Vagina (tissue), 2 donors: ENCODE measurements around the gene CACNA1C. TPM values are rescaled to one million over a fixed set of nuclear protein-coding genes. Genes with fewer than 3 reads are reported as not detected.

Experiments used
- DNase-seq, 2 donors: peaks; one replicate each; pipeline ENCODE4 v3.0.0-alpha.2; 2017; ENCODE audit errors: extremely low spot score in 2 of 2
- H3K27ac ChIP-seq: fragments of 200-600 bp; sonication (generic); one replicate; pipeline ENCODE4 v1.5.1; 2019
- H3K27me3 ChIP-seq: fragments of 200-600 bp; sonication (generic); one replicate; pipeline ENCODE4 v1.5.1; 2019
- H3K36me3 ChIP-seq, 2 donors: fragments of 200-600 bp; sonication (generic); one replicate each; pipeline ENCODE4 v1.5.1; 2017 to 2019
- H3K4me1 ChIP-seq: fragments of 200-600 bp; sonication (generic); one replicate; pipeline ENCODE4 v1.5.1; 2019
- H3K4me3 ChIP-seq, 2 donors: fragments of 200-600 bp; sonication (generic); 1 replicate in 1 of 2; 2 replicates in 1 of 2; pipeline ENCODE4 v1.5.1; 2016 to 2019
- H3K9me3 ChIP-seq: fragments of 200-600 bp; sonication (generic); one replicate; pipeline ENCODE4 v1.5.1; 2019
- CTCF ChIP-seq, 3 experiments: fragments of 450-650 bp in 2 of 3; fragments of 200-600 bp in 1 of 3; sonication (generic) in 1 of 3; IDR thresholded peaks; one replicate each; pipeline ENCODE4 v1.5.1; 2017 to 2019; ENCODE audit warnings: antibody characterized with exemption in 3 of 3, mild to moderate bottlenecking in 2 of 3, moderate library complexity in 2 of 3
- POLR2A ChIP-seq, 2 donors: fragments of 450-650 bp; IDR thresholded peaks; one replicate each; pipeline ENCODE4 v1.6.1; 2017; ENCODE audit warnings: antibody characterized with exemption in 2 of 2, mild to moderate bottlenecking in 2 of 2, moderate library complexity in 2 of 2
- POLR2AphosphoS5 ChIP-seq, 2 donors: sonication (generic); formaldehyde crosslinking; IDR thresholded peaks; one replicate each; pipeline ENCODE4 v1.9.0; 2017; ENCODE audit warnings: antibody characterized with exemption in 2 of 2, mild to moderate bottlenecking in 2 of 2, low read depth in 1 of 2; ENCODE audit not compliant: insufficient read depth in 1 of 2
- intact Hi-C: fragments of 100-400 bp; cut with DNase I; formaldehyde crosslinking; loops from one replicate; pipeline ENCODE4 v1.15.1; 2023
- total RNA-seq: library from RNA; depleted of rRNA; stranded (reverse); fragments of >200 nt; gene quantifications from one replicate; pipeline ENCODE4 v1.2.3, GENCODE V29; 2016

The CACNA1C gene
- total RNA-seq, 1 donor from 2014 or later, result 9.8 TPM

- Histone ChIP-seq H3K27ac (no peak overlapping the region), H3K9me3 (no peaks in the 10 kb centered on the region), H3K36me3 (no peaks in the 10 kb centered on the region), H3K4me1 (peaks cover 18% of the 10 kb centered on the region), H3K4me3 (no peak overlapping the region), H3K27me3 (no peaks in the 10 kb centered on the region)
- no peak for DNase-seq
- TF ChIP-seq POLR2AphosphoS5 (IDR thresholded peaks at IDR 0.05; ENCODE audit: insufficient read depth in 1 of 2, low read depth in 1 of 2) (no peak), POLR2A (IDR thresholded peaks at IDR 0.05) (no peak), CTCF (IDR thresholded peaks at IDR 0.05) (no peak)
- intact Hi-C loops, result no loop called here
Observed at GRCh38 chr12:2016862-2017545, 35.8 kb upstream of the CACNA1C start.

- H3K27me3 ChIP-seq, result no peaks in the 10 kb centered on the region
- TF ChIP-seq CTCF (IDR thresholded peaks at IDR 0.05), result no peak
- no peak for TF ChIP-seq POLR2AphosphoS5 (IDR thresholded peaks at IDR 0.05; ENCODE audit: insufficient read depth in 1 of 2, low read depth in 1 of 2)
- intact Hi-C loops, result no loop called here
- H3K27ac ChIP-seq, result no peak overlapping the region
- H3K36me3 ChIP-seq, result no peaks in the 10 kb centered on the region
- no peak for DNase-seq
- H3K4me3 ChIP-seq, result no peak overlapping the region
- peaks cover 18% of the 10 kb centered on the region for H3K4me1 ChIP-seq
- no peaks in the 10 kb centered on the region for H3K9me3 ChIP-seq
Observed at GRCh38 chr12:2017546-2018337, 35.0 kb upstream of the CACNA1C start.

- no peaks in the 10 kb centered on the region for H3K9me3 ChIP-seq
- H3K4me3 ChIP-seq, result no peak overlapping the region
- no peak for DNase-seq
- TF ChIP-seq POLR2A (IDR thresholded peaks at IDR 0.05) (no peak), POLR2AphosphoS5 (IDR thresholded peaks at IDR 0.05; ENCODE audit: insufficient read depth in 1 of 2, low read depth in 1 of 2) (no peak), CTCF (IDR thresholded peaks at IDR 0.05) (no peak)
- H3K27ac ChIP-seq, result no peak overlapping the region
- no peaks in the 10 kb centered on the region for H3K36me3 ChIP-seq
- peaks cover 18% of the 10 kb centered on the region for H3K4me1 ChIP-seq
- H3K27me3 ChIP-seq, result no peaks in the 10 kb centered on the region
- intact Hi-C loops, result no loop called here
Observed at GRCh38 chr12:2018391-2018790, 34.4 kb upstream of the CACNA1C start.

- Histone ChIP-seq H3K27ac (no peak overlapping the region), H3K4me1 (peaks cover 11% of the 10 kb centered on the region), H3K4me3 (no peak overlapping the region), H3K36me3 (no peaks in the 10 kb centered on the region), H3K27me3 (no peaks in the 10 kb centered on the region), H3K9me3 (no peaks in the 10 kb centered on the region)
- intact Hi-C loops, result no loop called here
- no peak for TF ChIP-seq POLR2A (IDR thresholded peaks at IDR 0.05)
- TF ChIP-seq CTCF (IDR thresholded peaks at IDR 0.05), result no peak
- TF ChIP-seq POLR2AphosphoS5 (IDR thresholded peaks at IDR 0.05; ENCODE audit: insufficient read depth in 1 of 2, low read depth in 1 of 2), result no peak
- DNase-seq, result no peak
Observed at GRCh38 chr12:2019126-2019525, 33.7 kb upstream of the CACNA1C start.

- H3K9me3 ChIP-seq, result no peaks in the 10 kb centered on the region
- H3K27me3 ChIP-seq, result no peaks in the 10 kb centered on the region
- TF ChIP-seq POLR2AphosphoS5 (IDR thresholded peaks at IDR 0.05; ENCODE audit: insufficient read depth in 1 of 2, low read depth in 1 of 2), result no peak
- no peak for TF ChIP-seq CTCF (IDR thresholded peaks at IDR 0.05)
- no peak for TF ChIP-seq POLR2A (IDR thresholded peaks at IDR 0.05)
- intact Hi-C loops, result no loop called here
- no peak for DNase-seq
- H3K27ac ChIP-seq, result no peak overlapping the region
- no peaks in the 10 kb centered on the region for H3K36me3 ChIP-seq
- H3K4me1 ChIP-seq, result peaks cover 7% of the 10 kb centered on the region
- no peak overlapping the region for H3K4me3 ChIP-seq
Observed at GRCh38 chr12:2020511-2020910, 32.3 kb upstream of the CACNA1C start.
